NCI-H2029 (cell line): ENCODE results near the gene ABCC9.
"Not testable (repeated sequence)": the region's sequence is repeated elsewhere in the genome, so short reads cannot be mapped to it uniquely, and the experiment has no call there.

Source experiments
- DNase-seq: peaks from one replicate; lab custom pipeline; 2025; lab: John Stamatoyannopoulos, UW

The ABCC9 gene

DNA sequence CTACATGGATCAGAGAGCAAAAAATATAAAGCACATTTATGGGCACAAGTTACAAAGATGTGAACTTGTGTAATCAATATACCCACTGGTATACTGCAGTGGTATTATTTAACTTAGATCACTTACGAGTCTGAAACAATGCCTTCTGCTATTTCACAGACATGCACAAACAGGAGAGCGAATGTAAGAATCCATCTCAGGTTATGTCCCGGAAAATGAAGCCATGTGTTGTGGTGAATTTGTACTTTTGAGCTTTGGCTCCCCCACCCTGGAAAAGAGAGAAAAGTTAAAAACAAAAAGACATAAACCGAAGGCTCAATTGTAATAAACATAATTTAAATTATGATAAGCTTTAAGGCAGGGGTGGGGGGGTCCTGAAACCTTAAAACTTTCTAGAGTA lies 7.6 kb downstream of the ABCC9 start:
- DNase-seq, result no peak

DNA sequence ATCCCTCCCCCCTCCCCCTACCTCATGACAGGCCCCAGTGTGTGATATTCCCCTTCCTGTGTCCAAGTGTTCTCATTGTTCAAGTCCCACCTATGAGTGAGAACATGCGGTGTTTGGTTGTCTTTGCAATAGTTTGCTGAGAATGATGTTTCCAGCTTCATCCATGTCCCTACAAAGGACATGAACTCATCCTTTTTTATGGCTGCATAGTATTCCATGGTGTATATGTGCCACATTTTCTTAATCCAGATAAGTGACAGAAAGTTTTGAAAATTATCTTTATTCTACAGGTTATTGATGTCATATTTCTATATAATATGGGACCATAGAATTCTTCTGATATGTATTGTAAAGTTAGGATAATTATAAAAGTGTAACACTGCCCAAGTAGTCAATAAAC lies 11.3 kb downstream of the ABCC9 start:
- not testable (repeated sequence) for DNase-seq

DNA sequence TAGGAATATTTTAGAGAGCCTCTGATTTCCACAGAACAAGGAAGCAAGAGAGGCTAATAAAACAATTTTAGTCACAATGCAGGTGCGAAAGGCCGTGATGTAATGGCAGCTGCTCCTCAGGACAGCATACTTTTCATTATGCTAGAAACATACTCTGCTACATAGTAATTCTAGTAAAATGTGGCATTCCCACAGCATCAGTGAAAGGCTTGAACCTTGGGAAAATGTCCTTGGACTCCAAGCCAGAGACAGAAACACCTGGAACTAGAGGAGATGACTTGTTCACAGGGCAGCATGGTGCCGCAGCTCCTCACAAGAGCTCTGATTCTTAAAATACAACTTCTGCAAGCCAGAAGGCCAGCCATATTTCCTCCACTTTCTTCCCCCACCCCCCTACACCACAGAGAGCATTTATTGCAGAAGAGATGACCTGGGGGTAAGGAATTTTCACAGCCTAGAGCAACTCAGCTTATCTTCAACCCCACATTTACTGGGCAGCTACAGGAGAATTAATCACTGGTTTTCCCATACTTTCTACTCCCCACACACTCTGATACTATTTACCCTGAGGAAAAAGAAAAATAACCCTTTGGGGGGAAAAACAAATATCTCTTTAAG lies 15.8 kb downstream of the ABCC9 start:
- DNase-seq, result no peak

DNA sequence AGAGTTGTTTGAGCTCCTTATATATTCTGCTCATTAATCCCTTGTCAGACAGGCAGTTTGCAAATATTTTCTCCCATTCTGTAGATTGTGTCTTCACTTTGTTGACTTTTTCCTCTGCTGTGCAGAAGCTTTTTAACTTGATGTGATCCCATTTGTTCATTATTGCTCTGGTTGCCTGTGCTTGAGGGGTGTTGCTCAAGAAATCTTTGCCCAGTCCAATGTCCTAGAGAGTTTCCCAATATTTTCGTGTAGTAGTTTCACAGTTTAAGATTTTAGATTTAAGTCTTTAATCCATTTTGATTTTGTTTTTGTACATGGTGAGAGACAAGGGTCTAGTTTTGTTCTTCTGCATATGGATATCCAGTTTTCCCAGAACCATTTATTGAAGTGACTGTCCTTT lies 19.8 kb downstream of the ABCC9 start:
- DNase-seq, result no peak

DNA sequence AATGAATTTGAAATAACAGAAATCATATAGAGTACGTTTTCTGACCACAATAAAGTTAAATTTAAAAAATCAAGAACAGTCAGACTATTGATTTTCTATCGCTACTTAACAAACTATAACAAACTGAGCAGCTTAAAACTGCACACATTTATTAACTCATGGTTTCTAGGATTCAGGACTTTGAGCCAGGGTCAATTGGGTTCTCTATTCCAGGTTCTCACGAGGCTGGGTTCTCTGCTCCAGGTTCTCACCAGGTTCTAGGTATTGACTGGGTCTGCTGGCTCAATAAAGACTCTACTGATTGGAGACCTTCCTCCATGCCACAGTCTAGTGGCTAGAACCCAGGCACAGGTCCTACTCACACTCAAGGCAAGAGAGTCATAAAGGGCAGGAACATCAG lies 22.8 kb downstream of the ABCC9 start:
- DNase-seq, result no peak

DNA sequence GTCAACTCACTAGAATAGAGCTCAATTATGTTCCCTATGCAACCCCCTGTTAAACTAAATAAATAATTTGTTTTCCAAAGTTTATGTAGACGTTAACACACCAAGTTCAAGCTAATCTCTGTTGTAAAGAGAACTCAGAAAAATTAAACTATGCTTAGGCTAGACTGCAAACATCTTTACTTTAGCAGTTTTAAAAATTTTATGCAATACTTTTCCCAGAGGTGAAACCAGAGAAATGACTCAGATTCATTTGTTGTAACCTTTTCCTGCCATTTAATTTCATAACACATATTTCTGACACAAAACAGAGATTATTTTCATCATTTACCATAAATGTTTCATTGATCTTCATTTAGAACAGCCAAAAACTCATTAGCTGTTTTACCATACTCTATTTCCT lies 27.4 kb downstream of the ABCC9 start:
- no peak for DNase-seq

DNA sequence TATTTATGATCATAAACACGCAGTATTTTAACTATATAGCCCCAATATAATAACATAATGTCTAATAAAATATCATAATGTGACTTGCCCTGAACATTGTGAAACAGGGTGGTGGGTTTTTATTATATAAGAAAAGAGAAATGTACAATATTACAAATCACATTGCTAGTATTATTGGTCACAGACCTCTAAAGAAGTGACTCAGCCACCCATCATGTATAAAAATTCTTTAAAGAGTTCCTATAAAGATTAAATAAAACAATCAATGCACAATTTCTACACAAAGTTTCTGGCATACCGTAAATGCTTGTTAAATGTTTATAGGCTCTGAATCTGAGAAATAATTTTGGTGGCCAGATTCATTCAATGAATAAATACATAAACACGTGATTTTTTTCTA lies 28.9 kb downstream of the ABCC9 start:
- DNase-seq, result no peak

DNA sequence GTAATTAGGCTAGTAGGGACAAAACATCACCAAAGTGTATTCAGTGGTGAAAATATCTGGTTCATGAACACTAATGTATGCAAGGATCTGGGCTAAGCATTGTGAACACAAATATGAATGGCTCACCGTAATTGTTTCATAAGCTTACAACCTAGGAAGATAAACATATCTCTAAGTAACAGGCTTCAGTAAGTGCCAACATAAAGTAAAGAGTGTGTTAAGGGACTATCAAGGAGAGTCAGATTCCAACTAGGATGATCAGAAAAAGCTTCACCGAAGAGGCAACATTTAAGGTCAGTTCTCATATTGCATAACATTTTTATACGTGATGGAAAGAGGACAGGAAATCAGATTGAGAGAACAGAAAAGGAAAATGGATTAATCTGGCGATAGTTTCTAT lies 29.4 kb downstream of the ABCC9 start:
- DNase-seq, result no peak

DNA sequence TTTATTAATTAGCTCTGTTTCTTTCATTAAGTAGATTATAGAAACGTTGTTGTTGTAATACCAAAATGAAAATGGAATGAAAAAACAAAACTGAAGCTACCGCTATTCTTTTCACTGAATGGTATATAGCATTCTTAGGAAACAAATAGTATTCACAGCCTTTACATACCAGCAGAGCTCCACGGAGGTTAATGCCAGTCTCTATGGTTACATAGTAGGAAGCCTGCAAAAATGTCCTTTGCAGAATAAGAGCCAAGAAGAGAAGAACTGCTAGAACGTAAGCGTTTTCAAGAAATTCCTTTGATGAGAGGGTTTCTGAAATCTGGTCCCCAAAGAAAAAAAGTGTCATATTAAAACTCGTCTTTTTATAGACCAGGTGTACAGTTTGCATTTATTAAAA lies 30.6 kb downstream of the ABCC9 start:
- DNase-seq, result no peak

DNA sequence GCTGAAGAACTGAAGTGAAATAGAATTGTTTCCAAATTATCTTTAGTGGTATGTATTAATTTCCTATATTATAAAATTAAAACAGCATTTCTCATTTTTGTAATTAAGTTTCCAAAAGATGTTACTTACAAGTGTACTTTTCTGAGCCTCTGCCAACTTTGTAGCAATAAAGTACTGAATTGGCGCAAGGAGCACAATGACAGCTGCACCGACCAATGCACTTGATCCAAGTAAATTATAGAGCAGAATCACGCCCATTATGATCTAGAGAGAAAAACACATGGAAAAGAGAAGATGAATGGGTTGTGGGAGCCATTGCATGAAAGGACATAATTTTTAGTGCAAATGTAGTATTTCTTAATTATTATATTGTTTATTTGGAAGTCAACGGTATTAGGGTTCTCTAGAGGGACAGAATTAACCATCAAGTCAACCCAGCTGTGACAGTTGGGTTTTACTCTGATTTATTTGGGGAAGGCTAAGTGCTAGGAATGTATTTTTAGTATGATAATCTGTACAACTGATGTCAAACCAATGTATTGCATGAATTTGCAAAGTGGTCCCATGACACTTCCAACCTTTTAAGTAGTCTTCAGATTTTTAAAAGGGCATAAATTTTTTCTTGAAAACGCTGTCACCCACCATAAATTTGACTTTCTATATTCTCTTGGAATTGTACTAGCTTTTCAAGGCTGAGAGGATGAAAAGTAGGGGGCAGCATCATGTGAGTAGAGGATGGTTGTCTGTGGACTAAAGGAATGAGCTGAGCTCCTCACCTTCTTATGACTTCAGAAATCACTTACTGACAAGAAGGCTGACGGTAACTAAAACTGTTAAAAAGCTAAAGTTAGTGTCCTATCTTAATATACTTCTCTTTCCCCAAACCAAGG lies 33.0 kb downstream of the ABCC9 start:
- DNase-seq, result no peak

DNA sequence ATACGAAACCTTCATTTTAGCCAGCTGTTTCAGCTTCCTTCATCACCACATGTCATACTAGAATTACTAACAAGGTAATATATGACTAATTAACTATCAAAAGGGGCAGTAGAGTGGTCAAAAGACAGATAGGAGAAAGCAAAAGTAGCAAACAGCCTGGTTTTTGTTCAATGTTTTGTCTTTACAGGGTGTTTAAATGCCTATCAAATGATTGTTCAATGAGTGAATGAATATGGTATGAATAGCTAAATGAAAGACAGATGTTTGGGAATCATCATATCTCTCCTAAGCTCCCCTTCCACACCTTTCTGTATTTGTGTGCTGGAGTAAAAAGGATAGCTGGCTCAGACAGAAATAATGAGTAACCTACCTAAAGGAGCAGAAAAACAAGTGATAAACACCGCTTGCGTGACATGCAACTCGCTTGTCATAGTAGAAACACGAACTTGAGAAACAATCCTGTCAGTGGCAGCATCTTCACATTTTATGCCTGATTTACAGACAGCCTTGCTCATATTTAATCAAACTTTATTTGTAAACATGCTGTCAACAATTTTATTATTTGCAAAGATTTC lies 34.2 kb downstream of the ABCC9 start:
- no peak for DNase-seq

DNA sequence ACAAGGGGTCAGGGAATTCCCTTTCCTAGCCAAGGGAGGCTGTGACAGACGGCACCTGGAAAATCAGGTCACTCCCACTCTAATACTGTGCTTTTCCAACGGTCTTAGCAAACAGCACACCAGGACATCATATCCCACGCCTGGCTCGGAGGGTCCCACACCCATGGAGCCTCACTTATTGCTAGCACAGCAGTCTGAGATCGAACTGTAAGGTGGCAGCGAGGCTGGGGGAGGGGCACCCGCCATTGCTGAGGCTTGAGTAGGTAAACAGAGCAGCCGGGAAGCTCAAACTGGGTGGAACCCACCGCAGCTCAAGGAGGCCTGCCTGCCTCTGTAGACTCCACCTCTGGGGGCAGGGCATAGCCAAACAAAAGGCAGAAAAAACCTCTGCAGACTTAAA lies 41.7 kb downstream of the ABCC9 start:
- DNase-seq, result not testable (repeated sequence)

DNA sequence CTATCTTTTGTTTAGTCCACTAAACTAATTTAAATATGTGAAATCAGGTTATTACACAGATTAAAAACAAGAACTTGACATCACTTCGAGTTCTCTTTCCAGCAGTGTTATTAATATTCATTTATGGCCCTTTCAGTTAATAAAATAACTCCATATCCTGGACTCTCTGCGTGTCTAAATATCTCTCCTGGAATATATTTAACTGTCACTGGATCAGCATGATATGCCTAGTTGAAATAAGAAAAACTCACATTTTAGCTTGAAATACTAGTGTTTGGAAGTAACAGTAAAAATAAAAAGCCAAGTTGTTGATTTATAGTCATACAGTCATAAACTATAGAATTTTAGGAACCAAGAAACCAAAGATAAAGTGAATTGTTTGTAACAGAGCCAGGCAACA lies 45.6 kb downstream of the ABCC9 start:
- no peak for DNase-seq

DNA sequence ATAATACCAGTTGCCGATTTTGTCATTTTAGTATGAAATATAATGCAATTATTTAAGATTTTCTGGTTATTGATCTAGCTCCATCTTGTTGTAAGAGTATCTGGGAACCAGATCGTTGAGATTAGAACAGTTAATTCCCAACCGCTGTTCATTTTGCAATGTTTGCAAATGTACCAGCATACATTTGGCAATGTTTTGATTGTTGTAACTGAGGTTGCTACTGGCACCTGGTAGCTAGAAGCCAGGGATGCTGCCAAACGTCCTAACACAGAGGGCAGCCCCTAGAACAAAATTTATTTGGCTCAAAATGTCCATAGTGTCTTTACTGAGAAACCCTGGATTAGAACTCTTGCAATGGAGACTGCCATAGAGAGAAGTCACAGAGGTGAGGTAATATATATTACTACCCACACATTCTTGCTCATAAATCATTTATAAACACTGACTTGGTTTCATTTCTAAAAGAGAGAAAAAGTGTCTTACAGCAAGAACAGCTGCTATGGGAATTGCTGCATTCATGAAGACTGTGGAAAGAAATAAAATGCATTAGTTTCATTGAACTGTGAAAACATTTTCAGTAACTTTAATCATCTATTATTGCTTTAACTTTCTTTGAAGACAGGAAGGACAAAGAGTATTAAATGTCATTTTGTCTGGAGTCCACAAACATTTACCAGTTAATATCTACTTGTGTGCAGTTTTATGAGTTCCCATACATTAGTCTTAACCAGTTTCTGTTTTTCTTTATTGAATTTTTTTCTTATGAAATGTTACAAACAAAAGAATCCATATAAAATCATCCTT lies 46.2 kb downstream of the ABCC9 start:
- DNase-seq, result no peak

DNA sequence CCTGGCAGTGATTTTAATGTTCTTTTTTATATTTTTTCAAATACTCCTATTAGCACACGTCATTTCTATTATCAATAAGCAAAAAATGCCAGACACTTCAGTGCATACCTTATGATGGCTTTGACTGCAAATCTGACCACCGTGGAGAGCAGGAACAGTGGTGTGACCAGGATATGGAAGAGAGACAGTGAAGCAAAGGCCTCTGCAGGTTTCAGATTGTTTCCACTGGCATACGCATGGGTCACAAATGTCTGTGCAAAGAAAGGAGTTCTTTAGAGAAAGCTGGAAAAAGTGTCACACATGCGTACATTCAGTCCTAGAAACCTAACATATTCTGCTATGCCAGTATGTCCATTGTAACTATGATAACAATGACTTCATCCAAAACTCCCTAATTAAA lies 47.3 kb downstream of the ABCC9 start:
- DNase-seq, result no peak

DNA sequence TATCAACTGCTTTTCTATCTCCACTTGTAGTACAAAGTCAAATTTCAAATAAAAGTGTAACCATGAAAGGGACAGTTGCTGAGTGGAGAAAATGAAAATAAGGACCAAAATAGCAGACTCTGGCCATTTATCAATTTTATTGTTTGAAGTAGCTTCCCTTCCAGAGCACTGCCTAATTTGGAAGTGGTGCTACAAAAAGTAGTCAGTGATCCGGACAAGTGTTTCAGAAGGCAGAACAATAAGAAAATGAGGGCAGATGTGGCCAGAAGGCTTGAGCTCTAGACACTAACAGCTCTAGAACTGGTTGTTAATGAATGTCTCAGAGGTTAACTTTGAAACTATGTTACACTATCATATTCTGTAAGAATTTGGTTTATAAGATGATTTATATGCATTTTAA lies 48.9 kb downstream of the ABCC9 start:
- DNase-seq, result no peak

DNA sequence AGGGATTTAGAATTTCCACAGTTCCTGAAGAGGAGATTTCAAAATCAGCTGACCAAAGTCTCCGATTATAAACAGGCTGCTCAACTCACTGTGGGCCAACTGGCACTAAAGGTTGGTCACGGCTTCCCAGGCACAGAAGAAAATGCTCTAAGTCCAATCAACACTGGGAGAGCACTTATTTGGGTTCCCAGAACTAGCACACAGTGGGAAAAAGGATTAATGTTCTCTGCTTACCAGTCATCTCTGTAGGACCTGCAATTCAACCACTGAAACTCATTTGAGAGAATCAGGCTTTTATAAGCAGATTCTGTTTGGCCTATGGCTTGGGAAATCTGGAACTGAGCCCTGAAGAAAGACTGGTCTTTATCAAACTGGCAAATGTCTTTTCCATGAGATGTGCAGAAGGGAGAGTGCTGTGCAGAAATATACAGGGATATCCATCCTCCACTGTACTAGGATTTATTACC lies 49.4 kb downstream of the ABCC9 start:
- DNase-seq, result no peak

DNA sequence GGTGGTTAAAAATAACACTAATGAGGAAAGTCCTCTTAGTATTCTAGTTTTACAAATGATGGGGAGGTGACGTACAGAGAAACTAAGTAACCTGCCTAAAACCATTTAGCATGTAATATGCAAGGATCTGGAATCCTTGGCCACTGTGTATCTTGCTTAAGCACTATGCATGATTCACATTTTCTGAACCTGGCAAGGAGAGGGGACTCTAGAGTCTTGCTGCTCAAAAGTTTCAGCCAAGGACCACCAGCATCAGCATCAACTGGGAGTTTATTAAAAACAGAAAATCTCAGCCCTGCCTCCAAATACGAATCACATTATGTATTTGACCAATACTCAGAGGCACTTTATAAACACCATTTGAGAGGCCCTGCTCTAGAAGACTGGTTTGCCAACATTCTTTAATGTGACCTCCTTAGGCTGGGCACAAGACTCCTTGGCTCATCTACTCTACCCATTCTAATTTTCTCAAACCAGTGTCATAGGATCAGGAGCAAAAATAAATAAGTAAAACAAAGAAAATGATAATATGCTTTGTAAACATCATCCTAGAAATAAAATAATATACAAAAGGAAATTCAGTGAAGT lies 52.9 kb downstream of the ABCC9 start:
- DNase-seq, result no peak

DNA sequence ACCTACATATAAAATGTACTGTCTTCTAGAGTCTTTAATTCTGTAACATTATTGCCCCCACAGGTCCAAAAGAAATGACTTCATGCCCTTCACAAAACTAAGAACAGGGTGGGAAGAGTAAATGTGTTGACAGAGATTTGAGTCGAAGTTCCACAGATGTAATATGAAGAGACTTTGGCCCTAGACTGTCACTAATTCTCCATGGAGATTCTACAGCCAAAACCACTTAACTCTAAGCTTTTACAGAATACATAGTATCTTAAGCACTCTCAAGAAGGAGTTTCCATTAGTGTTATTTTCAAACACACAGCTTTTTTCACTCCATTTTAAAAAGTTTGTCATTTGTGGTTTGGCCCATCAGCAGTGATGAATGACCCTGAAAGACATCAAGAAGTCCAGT lies 56.3 kb downstream of the ABCC9 start:
- DNase-seq, result no peak

DNA sequence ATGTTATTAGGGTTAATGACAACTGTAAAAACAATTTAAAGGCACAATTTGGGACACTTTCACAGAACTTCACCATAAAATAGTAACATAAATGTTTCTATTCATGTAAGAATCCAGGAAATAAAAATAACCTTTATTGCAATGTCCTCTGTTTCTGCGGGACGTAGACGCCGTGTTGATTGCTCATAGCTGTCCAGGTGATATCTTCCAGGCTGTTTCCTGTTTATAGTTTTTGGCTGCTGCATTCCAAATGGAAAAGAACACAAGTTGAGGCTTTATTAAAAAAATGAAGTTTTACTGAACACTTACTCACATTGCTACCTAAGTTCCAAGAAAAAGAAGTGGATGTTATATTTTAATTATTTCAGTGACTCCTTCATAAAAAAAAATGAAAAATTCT lies 58.6 kb downstream of the ABCC9 start:
- no peak for DNase-seq

DNA sequence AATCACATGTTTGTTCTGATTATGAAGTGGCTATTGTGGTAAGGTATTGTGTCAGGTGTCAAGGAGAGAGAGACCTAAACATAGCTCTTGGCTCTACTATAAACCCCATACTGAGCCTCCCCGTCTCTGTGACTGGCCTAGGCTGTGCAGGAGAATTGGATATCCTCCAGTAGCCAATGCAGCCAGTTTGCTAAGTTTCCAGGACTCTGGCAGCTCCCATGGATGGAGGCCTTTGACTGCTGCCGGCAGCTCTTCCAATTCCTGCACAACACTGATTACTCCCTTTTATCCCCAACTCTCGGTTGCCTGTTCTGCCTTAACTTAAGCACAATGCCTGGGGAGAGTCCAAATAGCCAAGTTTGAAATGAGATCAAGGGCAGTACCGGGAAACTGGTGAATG lies 59.3 kb downstream of the ABCC9 start:
- no peak for DNase-seq

DNA sequence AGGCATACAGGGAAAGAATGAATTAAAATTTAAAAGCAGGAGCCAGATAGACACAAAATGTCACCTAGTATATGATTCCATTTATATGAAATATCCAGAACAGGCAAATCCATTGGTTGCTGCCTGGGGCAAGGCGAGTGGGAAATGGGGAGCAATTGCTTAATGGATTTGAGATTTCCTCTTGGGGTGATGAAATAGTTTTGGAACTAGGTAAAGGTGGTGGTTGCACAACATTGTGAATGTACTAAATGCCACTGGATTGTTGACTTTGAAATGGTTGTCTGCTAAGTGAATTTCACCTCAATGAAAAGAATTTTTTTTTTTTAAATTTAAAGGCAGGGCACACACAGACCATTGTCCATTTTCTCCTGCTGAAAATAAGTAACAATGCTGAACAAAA lies 61.9 kb downstream of the ABCC9 start:
- no peak for DNase-seq
